ENCODE measurements around the gene DVL3. TPM values are rescaled to one million over a fixed set of nuclear protein-coding genes. Genes with fewer than 3 reads are reported as not detected.

The DVL3 gene
- total RNA-seq, 4 donors from 2014 or later, result 36.5 to 58.1 (median 48.0) TPM

DNA sequence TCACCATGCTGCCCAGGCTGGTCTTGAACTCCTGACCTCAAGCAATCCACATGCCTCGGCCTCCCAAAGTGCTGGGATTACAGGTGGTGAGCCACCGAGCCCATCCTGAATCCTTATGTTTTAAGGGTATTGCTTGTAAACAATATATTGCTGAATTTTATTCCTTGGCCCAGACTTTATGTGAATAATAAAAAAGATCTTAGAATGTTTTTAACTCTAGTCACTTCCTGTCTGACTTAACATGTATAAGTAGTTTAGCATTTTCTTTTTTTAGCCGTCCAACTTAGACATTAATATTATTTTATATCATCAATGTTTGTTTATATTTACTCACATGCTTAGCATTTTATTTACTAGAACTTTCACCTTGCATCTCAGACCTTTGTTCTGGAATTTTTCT is 29.2 kb upstream of the DVL3 start:
- in situ Hi-C loops (cut with MboI; ENCODE audit: low sequenced_read_pairs in 4 of 4) (loop anchor here in 3 of 4 donors (25.0 kb wide), 2 partner anchors 111 to 239 kb away; partner anchors contain the start of genes PARL (in 3 of the 3), ALG3 (in 1 of the 3), EEF1AKMT4 (in 1 of the 3) and VWA5B2 (in 1 of the 3)), intact Hi-C loops (cut with DNase I; ENCODE audit: low total_unique reads) (no loop called here)
- no peaks in the 10 kb centered on the region for H3K4me1 ChIP-seq
- DNase-seq (no peak), ATAC-seq (no peak)
- H3K36me3 ChIP-seq, result no peaks in the 10 kb centered on the region
- TF ChIP-seq POLR2A (IDR thresholded peaks at IDR 0.05), result no peak
- TF ChIP-seq, protein P1, sequence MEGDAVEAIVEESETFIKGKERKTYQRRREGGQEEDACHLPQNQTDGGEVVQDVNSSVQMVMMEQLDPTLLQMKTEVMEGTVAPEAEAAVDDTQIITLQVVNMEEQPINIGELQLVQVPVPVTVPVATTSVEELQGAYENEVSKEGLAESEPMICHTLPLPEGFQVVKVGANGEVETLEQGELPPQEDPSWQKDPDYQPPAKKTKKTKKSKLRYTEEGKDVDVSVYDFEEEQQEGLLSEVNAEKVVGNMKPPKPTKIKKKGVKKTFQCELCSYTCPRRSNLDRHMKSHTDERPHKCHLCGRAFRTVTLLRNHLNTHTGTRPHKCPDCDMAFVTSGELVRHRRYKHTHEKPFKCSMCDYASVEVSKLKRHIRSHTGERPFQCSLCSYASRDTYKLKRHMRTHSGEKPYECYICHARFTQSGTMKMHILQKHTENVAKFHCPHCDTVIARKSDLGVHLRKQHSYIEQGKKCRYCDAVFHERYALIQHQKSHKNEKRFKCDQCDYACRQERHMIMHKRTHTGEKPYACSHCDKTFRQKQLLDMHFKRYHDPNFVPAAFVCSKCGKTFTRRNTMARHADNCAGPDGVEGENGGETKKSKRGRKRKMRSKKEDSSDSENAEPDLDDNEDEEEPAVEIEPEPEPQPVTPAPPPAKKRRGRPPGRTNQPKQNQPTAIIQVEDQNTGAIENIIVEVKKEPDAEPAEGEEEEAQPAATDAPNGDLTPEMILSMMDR (IDR thresholded peaks at IDR 0.05 in 4 of 5, conservative IDR thresholded peaks at IDR 0.05 in 1 of 5), result no peak
- no peaks in the 10 kb centered on the region for H3K27me3 ChIP-seq
- H3K9me3 ChIP-seq, result no peaks in the 10 kb centered on the region
- no peak overlapping the region for H3K27ac ChIP-seq
- H3K4me3 ChIP-seq, result no peak overlapping the region

DNA sequence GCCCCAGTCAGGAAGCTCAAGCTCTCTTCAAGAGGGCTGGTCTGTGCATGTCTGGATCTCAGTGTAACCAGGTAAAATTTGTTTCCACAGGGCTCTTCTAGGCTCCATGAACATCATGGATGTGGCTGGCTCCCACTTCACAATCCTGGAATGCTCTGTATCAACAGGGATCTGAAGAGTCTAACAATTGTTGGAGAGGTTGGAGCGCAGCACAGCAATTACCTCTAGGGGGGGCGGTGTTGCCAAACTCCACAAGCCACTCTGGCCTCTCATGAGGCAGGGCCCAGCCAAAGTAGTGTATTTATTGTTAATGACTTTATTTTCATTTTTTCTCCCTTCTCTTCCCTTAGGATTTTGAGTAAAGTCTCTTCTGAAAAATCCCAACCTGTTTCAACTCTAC is 26.2 kb upstream of the DVL3 start:
- Histone ChIP-seq H3K27me3 (no peaks in the 10 kb centered on the region), H3K36me3 (no peaks in the 10 kb centered on the region), H3K27ac (no peak overlapping the region), H3K4me3 (no peak overlapping the region), H3K9me3 (no peaks in the 10 kb centered on the region), H3K4me1 (peaks cover 4 to 9% of the 10 kb centered on the region in 2 donors)
- ATAC-seq (no peak), DNase-seq (no peak)
- in situ Hi-C loops (cut with MboI; ENCODE audit: low sequenced_read_pairs in 4 of 4) (loop anchor here in 3 of 4 donors (25.0 kb wide), 2 partner anchors 108 to 242 kb away; partner anchors contain the start of genes PARL (in 3 of the 3), ALG3 (in 1 of the 3), EEF1AKMT4 (in 1 of the 3) and VWA5B2 (in 1 of the 3)), intact Hi-C loops (cut with DNase I; ENCODE audit: low total_unique reads) (no loop called here)
- no peak for TF ChIP-seq POLR2A (IDR thresholded peaks at IDR 0.05)
- TF ChIP-seq, protein P1 (IDR thresholded peaks at IDR 0.05 in 4 of 5, conservative IDR thresholded peaks at IDR 0.05 in 1 of 5), result no peak

DNA sequence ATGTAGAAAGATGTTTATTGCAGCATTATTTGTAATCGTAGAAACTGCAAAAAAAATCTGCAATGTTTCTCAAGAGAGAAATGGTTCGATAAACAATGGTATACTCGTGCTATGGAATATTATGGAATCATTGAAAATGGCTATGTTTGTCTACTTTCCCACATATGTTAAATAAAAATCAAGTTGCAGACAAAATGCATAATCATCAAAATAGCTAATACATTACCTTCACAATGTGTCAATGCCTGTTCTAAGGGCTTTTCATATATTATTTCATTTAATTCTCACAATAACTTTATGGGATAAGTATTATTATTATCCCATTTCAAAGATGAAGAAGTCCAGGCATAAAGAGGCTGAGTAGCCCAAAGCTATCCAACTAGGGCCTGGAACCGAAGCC is 22.2 kb upstream of the DVL3 start:
- H3K36me3 ChIP-seq, result peaks cover 0 to 9% of the 10 kb centered on the region in 2 donors
- intact Hi-C loops (cut with DNase I; ENCODE audit: low total_unique reads) (loop anchor here (5.0 to 10.0 kb wide), 2 partner anchors 251 to 848 kb away; partner anchors contain the start of gene PARL), in situ Hi-C loops (cut with MboI; ENCODE audit: low sequenced_read_pairs in 4 of 4) (loop anchor here in 3 of 4 donors (10.0 to 25.0 kb wide), 3 partner anchors 52 to 246 kb away; partner anchors contain the start of genes PARL (in 3 of the 3), ABCF3 (in 2 of the 3), ALG3 (in 1 of the 3) and EEF1AKMT4 (in 1 of the 3))
- DNase-seq (no peak), ATAC-seq (no peak)
- H3K9me3 ChIP-seq, result no peaks in the 10 kb centered on the region
- no peak overlapping the region for H3K27ac ChIP-seq
- peaks cover 15 to 25% of the 10 kb centered on the region in 2 donors for H3K4me1 ChIP-seq
- H3K4me3 ChIP-seq, result no peak overlapping the region
- no peak for TF ChIP-seq POLR2A (IDR thresholded peaks at IDR 0.05)
- TF ChIP-seq, protein P1 (IDR thresholded peaks at IDR 0.05 in 4 of 5, conservative IDR thresholded peaks at IDR 0.05 in 1 of 5), result no peak
- H3K27me3 ChIP-seq, result no peaks in the 10 kb centered on the region

DNA sequence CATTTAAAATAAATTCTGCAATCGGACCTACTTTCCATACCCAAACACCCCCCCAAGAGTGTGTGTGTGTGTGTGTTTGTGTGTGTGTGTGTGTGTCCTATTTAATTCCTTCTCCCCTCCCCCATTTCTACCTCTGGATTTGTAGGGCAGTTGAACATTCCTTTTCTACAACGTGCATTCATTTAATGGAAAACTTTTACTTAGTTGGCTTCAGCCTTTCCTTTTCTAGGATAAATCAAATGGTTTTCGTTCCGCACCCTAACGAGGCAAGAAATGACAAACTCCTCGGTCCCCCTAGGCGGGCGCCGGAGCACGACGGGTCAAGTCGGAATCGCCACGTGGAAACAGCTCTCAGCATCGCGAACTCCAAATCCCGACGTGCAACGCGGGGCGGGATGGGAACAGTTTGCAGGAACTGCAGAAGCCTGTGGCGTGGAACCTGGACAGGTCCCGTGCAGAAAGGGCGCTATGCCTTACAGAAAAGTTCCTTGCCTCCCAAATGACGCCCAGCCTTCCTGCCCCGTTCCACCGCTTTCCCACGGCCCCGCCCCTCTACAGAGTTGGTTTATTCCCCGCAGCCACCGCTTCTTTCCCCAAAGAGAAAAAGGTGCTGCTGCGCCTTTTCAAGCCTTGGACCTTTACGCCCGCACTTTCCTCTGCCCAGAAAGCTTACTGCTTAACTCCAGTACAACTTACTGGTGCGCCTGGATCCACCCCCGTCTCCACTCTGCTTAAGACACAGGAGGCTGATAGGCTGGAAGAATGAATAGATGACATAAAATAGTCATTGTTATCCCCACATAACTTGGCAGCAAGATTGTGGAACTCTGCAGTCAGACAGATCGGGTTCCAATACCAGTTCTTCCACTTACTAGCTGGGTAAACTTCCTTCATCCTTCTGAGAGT is 21.1 kb upstream of the DVL3 start:
- in situ Hi-C loops (cut with MboI; ENCODE audit: low sequenced_read_pairs in 4 of 4) (loop anchor here in 3 of 4 donors (10.0 to 25.0 kb wide), 3 partner anchors 51 to 247 kb away; partner anchors contain the start of genes PARL (in 3 of the 3), ABCF3 (in 2 of the 3), ALG3 (in 1 of the 3) and EEF1AKMT4 (in 1 of the 3)), intact Hi-C loops (cut with DNase I; ENCODE audit: low total_unique reads) (loop anchor here (1.0 to 10.0 kb wide), 7 partner anchors 21 to 849 kb away; partner anchors contain the start of genes ABCC5, ALG3, AP2M1 and DVL3)
- Histone ChIP-seq H3K27me3 (no peaks in the 10 kb centered on the region), H3K4me3 (peak overlapping the region; percentile 65 to 97 (median 80)), H3K36me3 (peaks cover 0 to 18% of the 10 kb centered on the region in 2 donors), H3K9me3 (no peaks in the 10 kb centered on the region), H3K27ac (peak overlapping the region; percentile 88 to 97 (median 93)), H3K4me1 (peaks cover 15 to 25% of the 10 kb centered on the region in 2 donors)
- TF ChIP-seq, protein P1 (IDR thresholded peaks at IDR 0.05 in 4 of 5, conservative IDR thresholded peaks at IDR 0.05 in 1 of 5), result no peak
- peak; percentile 51 to 62 for TF ChIP-seq POLR2A (IDR thresholded peaks at IDR 0.05)
- ATAC-seq (peak; percentile 85), DNase-seq (peak; percentile 83 to 86)

Measured in gastrocnemius medialis (tissue), 4 donors.